Chondrocyte (in vitro differentiated cells): ENCODE data around the gene TNKS1BP1. TPM values are rescaled to one million over a fixed set of nuclear protein-coding genes. Genes with fewer than 3 reads are reported as not detected.
A peak's percentile ranks its signal among the peaks of the same experiment; 100 is the strongest.
"Not testable (repeated sequence)": the region's sequence is repeated elsewhere in the genome, so short reads cannot be mapped to it uniquely, and the experiment has no call there.

Experiments used
- DNase-seq: peaks from one replicate; pipeline ENCODE4 v3.0.0; 2021; ENCODE audit warnings: mixed read lengths, low spot score
- H3K27ac Mint-ChIP-seq: one replicate; pipeline ENCODE4 v1.8.0; 2021; ENCODE audit warnings: mild to moderate bottlenecking, moderate library complexity, mixed read lengths; ENCODE audit not compliant: unreplicated experiment
- H3K27me3 Mint-ChIP-seq: 2 replicates; pipeline ENCODE4 v1.8.0; 2021; ENCODE audit warnings: low read depth, mixed read lengths
- H3K36me3 Mint-ChIP-seq: 2 replicates; pipeline ENCODE4 v1.8.0; 2021; ENCODE audit warnings: low read depth, mixed read lengths
- H3K4me1 Mint-ChIP-seq: 2 replicates; pipeline ENCODE4 v1.8.0; 2021; ENCODE audit warnings: low read depth, mild to moderate bottlenecking, mixed read lengths
- H3K4me3 Mint-ChIP-seq: one replicate; pipeline ENCODE4 v1.8.0; 2021; ENCODE audit warnings: mild to moderate bottlenecking, moderate library complexity, mixed read lengths; ENCODE audit not compliant: unreplicated experiment
- H3K9me3 Mint-ChIP-seq: 2 replicates; pipeline ENCODE4 v1.8.0; 2021; ENCODE audit warnings: low read depth, mixed read lengths
- total RNA-seq: library from RNA; stranded (reverse); gene quantifications from 3 replicates; pipeline ENCODE4 v1.2.1, GENCODE V29; 2021
- TF ChIP-seq, protein P1 (sequence below): fragments of 200-600 bp; sonication (generic); IDR thresholded peaks from 2 replicates; pipeline ENCODE4 v1.5.0; 2021; ENCODE audit warnings: antibody characterized with exemption, mild to moderate bottlenecking, moderate library complexity

TNKS1BP1 gene
- total RNA-seq, 1 donor from 2014 or later: 181 TPM

DNA sequence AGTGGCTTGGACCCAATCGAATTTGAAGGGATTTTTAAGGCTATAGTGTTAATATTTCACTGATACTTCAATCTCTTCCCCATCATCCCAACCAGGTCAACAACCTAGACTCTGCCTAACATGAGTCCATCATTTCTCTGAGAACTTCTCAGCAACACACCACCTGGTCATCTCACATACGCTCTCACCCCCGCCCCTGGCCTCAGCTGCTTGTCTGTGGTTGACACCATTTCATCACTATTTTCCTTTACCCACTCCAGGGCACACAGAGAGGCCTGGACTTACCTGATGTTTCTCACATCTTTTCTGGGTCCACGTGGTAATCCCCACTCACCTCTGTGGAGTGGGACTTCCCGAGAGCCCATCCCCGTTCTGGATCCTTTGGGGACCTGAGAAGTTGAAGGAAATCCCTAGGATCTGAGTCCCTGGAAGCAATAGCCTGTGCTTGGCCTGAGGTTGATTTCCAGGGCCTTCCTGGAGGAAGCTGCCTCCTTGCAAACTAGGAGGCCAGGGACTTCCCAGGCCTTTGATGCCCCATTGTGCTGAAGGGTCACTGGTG is 16.6 kb upstream of the TNKS1BP1 start:
- no peak overlapping the region for H3K4me3 Mint-ChIP-seq
- peaks cover 14% of the 10 kb centered on the region for H3K27me3 Mint-ChIP-seq
- H3K27ac Mint-ChIP-seq: no peak overlapping the region
- DNase-seq: no peak
- H3K36me3 Mint-ChIP-seq: no peaks in the 10 kb centered on the region
- TF ChIP-seq, protein P1, sequence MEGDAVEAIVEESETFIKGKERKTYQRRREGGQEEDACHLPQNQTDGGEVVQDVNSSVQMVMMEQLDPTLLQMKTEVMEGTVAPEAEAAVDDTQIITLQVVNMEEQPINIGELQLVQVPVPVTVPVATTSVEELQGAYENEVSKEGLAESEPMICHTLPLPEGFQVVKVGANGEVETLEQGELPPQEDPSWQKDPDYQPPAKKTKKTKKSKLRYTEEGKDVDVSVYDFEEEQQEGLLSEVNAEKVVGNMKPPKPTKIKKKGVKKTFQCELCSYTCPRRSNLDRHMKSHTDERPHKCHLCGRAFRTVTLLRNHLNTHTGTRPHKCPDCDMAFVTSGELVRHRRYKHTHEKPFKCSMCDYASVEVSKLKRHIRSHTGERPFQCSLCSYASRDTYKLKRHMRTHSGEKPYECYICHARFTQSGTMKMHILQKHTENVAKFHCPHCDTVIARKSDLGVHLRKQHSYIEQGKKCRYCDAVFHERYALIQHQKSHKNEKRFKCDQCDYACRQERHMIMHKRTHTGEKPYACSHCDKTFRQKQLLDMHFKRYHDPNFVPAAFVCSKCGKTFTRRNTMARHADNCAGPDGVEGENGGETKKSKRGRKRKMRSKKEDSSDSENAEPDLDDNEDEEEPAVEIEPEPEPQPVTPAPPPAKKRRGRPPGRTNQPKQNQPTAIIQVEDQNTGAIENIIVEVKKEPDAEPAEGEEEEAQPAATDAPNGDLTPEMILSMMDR: no peak
- no peaks in the 10 kb centered on the region for H3K9me3 Mint-ChIP-seq
- peaks cover 2% of the 10 kb centered on the region for H3K4me1 Mint-ChIP-seq

DNA sequence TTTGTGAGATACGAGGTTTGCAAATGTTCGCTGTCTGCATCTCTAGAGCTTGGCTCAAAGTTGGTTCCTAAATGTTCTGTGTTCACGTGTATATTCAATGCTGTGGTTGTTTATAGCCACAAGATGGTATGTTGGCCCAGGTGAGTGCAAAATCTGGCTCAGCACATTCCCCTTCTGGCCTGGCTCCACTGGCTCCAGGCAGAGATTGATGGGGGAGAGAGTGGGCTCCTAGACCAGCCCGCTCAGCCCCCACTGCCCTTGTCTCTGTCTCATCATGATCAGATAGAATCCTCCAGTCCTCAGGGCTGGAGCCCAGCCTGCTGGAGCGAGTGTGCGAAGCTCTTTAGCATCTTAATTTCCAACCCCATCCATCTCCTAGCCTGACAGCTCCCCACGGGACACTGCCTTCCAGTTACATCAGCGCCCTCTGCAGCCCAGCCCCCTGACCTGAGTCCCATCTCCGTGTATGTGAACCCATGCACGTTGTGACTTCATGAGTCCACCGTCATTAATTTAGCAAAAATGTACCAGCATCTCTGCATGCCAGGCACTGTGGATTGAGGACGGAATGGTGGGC is 15.4 kb upstream of the TNKS1BP1 start:
- Mint-ChIP-seq H3K4me3 (no peak overlapping the region), H3K36me3 (no peaks in the 10 kb centered on the region), H3K9me3 (no peaks in the 10 kb centered on the region), H3K4me1 (peaks cover 9% of the 10 kb centered on the region), H3K27ac (no peak overlapping the region), H3K27me3 (peaks cover 14% of the 10 kb centered on the region)
- TF ChIP-seq, protein P1: no peak
- no peak for DNase-seq

DNA sequence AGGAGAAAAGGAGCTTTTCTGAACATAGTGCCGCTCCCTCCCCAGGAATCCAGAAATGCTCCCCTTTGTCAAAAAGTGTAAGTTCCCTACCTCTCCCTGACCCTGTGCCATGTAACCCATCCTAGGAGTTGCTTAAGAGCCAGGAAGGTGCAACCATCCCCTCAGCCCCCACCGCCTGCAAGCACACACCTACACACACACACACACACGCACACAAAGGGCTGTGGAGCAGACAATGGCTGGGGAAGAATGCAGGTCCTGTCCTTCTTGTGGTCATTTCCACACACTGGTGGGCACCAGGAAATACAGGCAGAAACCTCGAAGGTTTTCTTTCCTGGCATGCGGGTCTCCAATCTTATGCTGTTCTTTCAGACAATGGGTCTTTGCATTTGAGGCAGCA is 14.6 kb upstream of the TNKS1BP1 start:
- H3K36me3 Mint-ChIP-seq: no peaks in the 10 kb centered on the region
- H3K9me3 Mint-ChIP-seq: no peaks in the 10 kb centered on the region
- peaks cover 14% of the 10 kb centered on the region for H3K27me3 Mint-ChIP-seq
- DNase-seq: no peak
- H3K4me3 Mint-ChIP-seq: no peak overlapping the region
- TF ChIP-seq, protein P1: no peak
- H3K4me1 Mint-ChIP-seq: peaks cover 17% of the 10 kb centered on the region
- no peak overlapping the region for H3K27ac Mint-ChIP-seq

DNA sequence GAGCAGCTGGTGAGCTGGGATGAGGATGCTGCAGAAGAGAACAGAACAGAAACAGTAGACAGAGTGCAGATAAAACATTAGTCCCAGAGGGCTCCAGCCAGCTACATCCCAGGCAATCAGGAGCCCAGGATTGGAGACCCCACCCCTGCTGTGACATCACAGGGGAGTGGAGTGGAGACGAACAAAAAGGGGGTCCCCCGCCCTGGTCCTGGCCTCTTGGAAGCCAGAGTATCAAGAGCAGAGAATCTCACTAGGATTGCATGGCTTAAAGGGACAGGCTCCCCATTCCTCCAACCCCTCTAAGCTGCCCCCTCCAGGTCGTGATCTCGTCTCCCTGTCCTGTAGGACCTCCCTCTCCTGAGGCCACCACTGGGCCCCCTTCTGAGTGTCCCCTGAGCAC is 13.4 kb upstream of the TNKS1BP1 start, which contains the start of gene P2RX3:
Gene P2RX3, plus strand, starts transcription at position 211 of the 400 bp plus-strand sequence. CDS start 199 bp downstream, outside the sequence.
- no peak within 1 kb of the TSS for H3K4me3 Mint-ChIP-seq
- H3K36me3 Mint-ChIP-seq: peaks cover 1% of the 10 kb centered on the region
- peak within 1 kb of the TSS; percentile 71 for H3K27ac Mint-ChIP-seq
- no peak for DNase-seq
- peaks cover 23% of the 10 kb centered on the region for H3K4me1 Mint-ChIP-seq
- TF ChIP-seq, protein P1: no peak
- H3K27me3 Mint-ChIP-seq: peaks cover 14% of the 10 kb centered on the region
- no peaks in the 10 kb centered on the region for H3K9me3 Mint-ChIP-seq

DNA sequence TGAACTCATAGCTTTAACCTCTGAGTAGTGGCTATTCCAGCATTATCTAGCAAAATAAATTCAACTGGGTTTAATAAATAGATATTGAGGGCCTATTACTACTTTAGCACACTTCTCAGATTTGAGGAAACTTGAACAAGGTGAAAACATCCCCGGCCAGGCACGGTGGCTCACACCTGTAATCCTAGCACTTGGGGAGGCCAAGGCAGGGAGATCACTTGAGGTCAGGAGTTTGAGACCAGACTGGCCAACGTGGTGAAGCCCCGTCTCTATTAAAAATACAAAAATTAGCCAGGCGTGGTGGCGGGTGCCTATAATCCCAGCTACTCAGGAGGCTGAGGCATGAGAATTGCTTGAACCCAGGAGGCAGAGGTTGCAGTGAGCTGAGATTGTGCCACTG is 12.1 kb upstream of the TNKS1BP1 start:
- H3K27me3 Mint-ChIP-seq: peaks cover 14% of the 10 kb centered on the region
- peaks cover 23% of the 10 kb centered on the region for H3K4me1 Mint-ChIP-seq
- not testable (repeated sequence) for H3K4me3 Mint-ChIP-seq, H3K36me3 Mint-ChIP-seq, H3K9me3 Mint-ChIP-seq, DNase-seq, H3K27ac Mint-ChIP-seq
